PC-3 (cell line): ENCODE measurements around the gene IRS2. TPM values are rescaled to one million over a fixed set of nuclear protein-coding genes. Genes with fewer than 3 reads are reported as not detected.

ENCODE experiments used
- ATAC-seq: fragments of 200-7000 bp; cut with Tn5 transposase; 2 replicates; pipeline ENCODE4 v1.9.1; 2020; ENCODE audit warnings: mild to moderate bottlenecking, moderate library complexity
- BruUV-seq: library from RNA; stranded (reverse); fragments of 400-500 nt; replicated peaks from 2 replicates; lab custom pipeline; 2021; lab: Mats Ljungman, UMichigan
- CTCF ChIA-PET: fragments of 300-600 bp; sonication (Branson Sonifier 250); formaldehyde crosslinking; loops from one replicate; lab custom pipeline; 2022; ENCODE audit warnings: antibody characterized with exemption; lab: Charles Lee
- POLR2A ChIA-PET: fragments of 300-600 bp; sonication (Branson Sonifier 250); formaldehyde crosslinking; loops from one replicate; lab custom pipeline; 2022; ENCODE audit warnings: antibody characterized with exemption; ENCODE audit not compliant: unreplicated experiment; lab: Charles Lee
- DNase-seq: peaks from one replicate; pipeline ENCODE4 v3.0.0-alpha.2; 2015
- H2AFZ ChIP-seq: fragments of 300-600 bp; sonication (generic); 2 replicates; pipeline ENCODE4 v1.6.0; 2016; ENCODE audit warnings: antibody characterized with exemption, low read length
- H3F3A ChIP-seq: fragments of 300-600 bp; sonication (generic); one replicate; pipeline ENCODE4 v1.6.0; 2017; ENCODE audit warnings: antibody characterized with exemption, low read length, control low read depth, mild to moderate bottlenecking; ENCODE audit not compliant: unreplicated experiment
- H3K27ac ChIP-seq: fragments of 300-600 bp; sonication (generic); 2 replicates; pipeline ENCODE4 v1.5.1; 2016; ENCODE audit warnings: mild to moderate bottlenecking, low read length
- H3K27me3 ChIP-seq: fragments of 300-600 bp; sonication (generic); 2 replicates; pipeline ENCODE4 v1.6.1; 2016; ENCODE audit warnings: low read length, mixed read lengths
- H3K36me3 ChIP-seq: fragments of 300-600 bp; sonication (generic); 2 replicates; pipeline ENCODE4 v1.6.1; 2016; ENCODE audit warnings: low read depth, mixed run types, low read length, mixed read lengths
- H3K4me1 ChIP-seq: fragments of 300-600 bp; sonication (generic); 2 replicates; pipeline ENCODE4 v1.5.1; 2016; ENCODE audit warnings: low read length; ENCODE audit not compliant: insufficient read depth
- H3K4me2 ChIP-seq: fragments of 300-600 bp; sonication (generic); 2 replicates; pipeline ENCODE4 v1.6.0; 2016; ENCODE audit warnings: low read length
- H3K4me3 ChIP-seq: fragments of 300-600 bp; sonication (generic); 2 replicates; pipeline ENCODE4 v1.5.1; 2016; ENCODE audit warnings: mild to moderate bottlenecking, low read length, mixed read lengths
- H3K79me2 ChIP-seq: fragments of 300-600 bp; sonication (generic); 2 replicates; pipeline ENCODE4 v1.6.1; 2017; ENCODE audit warnings: low read length, mixed read lengths
- H3K9ac ChIP-seq: fragments of 300-600 bp; sonication (generic); 2 replicates; pipeline ENCODE4 v1.6.0; 2016; ENCODE audit warnings: mild to moderate bottlenecking, low read length
- H3K9me2 ChIP-seq: fragments of 300-600 bp; sonication (generic); replicated peaks from 2 replicates; pipeline ENCODE4 v1.6.1; 2016; ENCODE audit warnings: mixed run types, low read length, mixed read lengths
- H3K9me3 ChIP-seq: fragments of 300-600 bp; sonication (generic); 2 replicates; pipeline ENCODE4 v1.6.1; 2016; ENCODE audit warnings: low read length, mixed read lengths
- H4K20me1 ChIP-seq: fragments of 300-600 bp; sonication (generic); 2 replicates; pipeline ENCODE4 v1.6.1; 2016; ENCODE audit warnings: low read length, mixed read lengths
- CTCF ChIP-seq: fragments of 300-600 bp; sonication (generic); conservative IDR thresholded peaks from 2 replicates; pipeline ENCODE4 v1.5.1; 2017; ENCODE audit warnings: antibody characterized with exemption, low read depth, mild to moderate bottlenecking, low read length
- EZH2 ChIP-seq: fragments of 300-600 bp; sonication (generic); IDR thresholded peaks from one replicate; pipeline ENCODE4 v1.6.1; 2017; ENCODE audit warnings: antibody characterized with exemption, mild to moderate bottlenecking, low read length; ENCODE audit not compliant: unreplicated experiment
- EZH2phosphoT487 ChIP-seq: fragments of 300-600 bp; sonication (generic); IDR thresholded peaks from 2 replicates; pipeline ENCODE4 v1.6.1; 2018; ENCODE audit warnings: mild to moderate bottlenecking, antibody characterized with exemption, low read length, borderline replicate concordance
- intact Hi-C: fragments of 100-400 bp; cut with micrococcal nuclease; formaldehyde crosslinking; loops from 2 replicates; pipeline ENCODE4 v1.9.0; 2023
- total RNA-seq: library from RNA; depleted of rRNA; stranded (reverse); fragments of >200 nt; gene quantifications from 2 replicates; pipeline ENCODE4 v1.2.3, GENCODE V29; 2014

The IRS2 gene
- total RNA-seq, 1 experiment from 2014 or later = 5.6 TPM

- Histone ChIP-seq H3K79me2 (no peaks in the 10 kb centered on the region), H3K27ac (no peak overlapping the region), H3K4me2 (no peak overlapping the region), H4K20me1 (no peaks in the 10 kb centered on the region), H2AFZ (no peak overlapping the region), H3K4me3 (no peak overlapping the region), H3F3A (no peaks in the 10 kb centered on the region), H3K9me2 (no peaks in the 10 kb centered on the region), H3K9ac (no peak overlapping the region), H3K4me1 (no peaks in the 10 kb centered on the region), H3K27me3 (no peaks in the 10 kb centered on the region), H3K36me3 (no peaks in the 10 kb centered on the region), H3K9me3 (no peaks in the 10 kb centered on the region)
- DNase-seq (no peak), ATAC-seq (no peak)
- no peak for TF ChIP-seq EZH2
- no peak for TF ChIP-seq EZH2phosphoT487
- TF ChIP-seq CTCF = no peak
- BruUV-seq = no TSS peak
- ChIA-PET CTCF (no interaction called here), POLR2A (no interaction called here)
- intact Hi-C loops = no loop called here
These were observed 55.5 kb downstream of the IRS2 start for GRCh38 chr13:109730812-109731335.

- Histone ChIP-seq H2AFZ (no peak overlapping the region), H3K36me3 (no peaks in the 10 kb centered on the region), H3K9me2 (no peaks in the 10 kb centered on the region), H3F3A (no peaks in the 10 kb centered on the region), H3K9ac (no peak overlapping the region), H4K20me1 (no peaks in the 10 kb centered on the region), H3K4me3 (no peak overlapping the region), H3K79me2 (no peaks in the 10 kb centered on the region), H3K4me2 (no peak overlapping the region), H3K27me3 (no peaks in the 10 kb centered on the region), H3K9me3 (no peaks in the 10 kb centered on the region), H3K4me1 (no peaks in the 10 kb centered on the region), H3K27ac (no peak overlapping the region)
- no peak for DNase-seq
- TF ChIP-seq CTCF (no peak), EZH2phosphoT487 (no peak), EZH2 (no peak)
- ChIA-PET POLR2A (interaction anchor here (0.5 kb wide), 1 partner anchor 479 kb away, joined by 4 read pairs; no protein-coding TSS in a partner anchor), CTCF (no interaction called here)
- intact Hi-C loops = no loop called here
- no TSS peak for BruUV-seq
- ATAC-seq = no peak
These were observed 57.3 kb downstream of the IRS2 start for GRCh38 chr13:109728791-109729731.

GRCh38 chr13:109728061-109728460, 58.3 kb downstream of the IRS2 start:
- no TSS peak for BruUV-seq
- Histone ChIP-seq H3K36me3 (no peaks in the 10 kb centered on the region), H3K4me2 (no peak overlapping the region), H3K27me3 (no peaks in the 10 kb centered on the region), H3K9me3 (no peaks in the 10 kb centered on the region), H3K4me1 (no peaks in the 10 kb centered on the region), H2AFZ (no peak overlapping the region), H3F3A (no peaks in the 10 kb centered on the region), H3K27ac (no peak overlapping the region), H3K4me3 (no peak overlapping the region), H3K9me2 (no peaks in the 10 kb centered on the region), H4K20me1 (no peaks in the 10 kb centered on the region), H3K9ac (no peak overlapping the region), H3K79me2 (no peaks in the 10 kb centered on the region)
- intact Hi-C loops = no loop called here
- DNase-seq = no peak
- CTCF ChIA-PET = no interaction called here
- TF ChIP-seq EZH2phosphoT487 (no peak), EZH2 (no peak), CTCF (no peak)
- POLR2A ChIA-PET = no interaction called here
- ATAC-seq = no peak
